Thymus (tissue), 11 donors: ENCODE results near the gene RUSF1. TPM values are rescaled to one million over a fixed set of nuclear protein-coding genes. Genes with fewer than 3 reads are reported as not detected.
"Not testable (repeated sequence)": the region's sequence is repeated elsewhere in the genome, so short reads cannot be mapped to it uniquely, and the experiment has no call there.

ENCODE experiments used
- DNase-seq, 9 donors: peaks; one replicate each; pipeline ENCODE4 v3.0.0-alpha.2; 2013; ENCODE audit warnings: low spot score in 9 of 9, low read depth in 6 of 9, missing footprints in 1 of 9
- H3K27ac ChIP-seq, 2 donors: one replicate each; pipeline ENCODE4 v1.5.1; 2013; ENCODE audit warnings: control low read depth in 1 of 2, low read depth in 1 of 2, low read length in 1 of 2, mild to moderate bottlenecking in 1 of 2, moderate library complexity in 1 of 2
- H3K27me3 ChIP-seq, 2 donors: one replicate each; pipeline ENCODE4 v1.5.1; 2013; ENCODE audit warnings: low read length in 1 of 2; ENCODE audit not compliant: control insufficient read depth in 2 of 2, insufficient read depth in 1 of 2
- H3K36me3 ChIP-seq, 2 donors: one replicate each; pipeline ENCODE4 v1.5.1; 2013; ENCODE audit warnings: low read length in 1 of 2, mild to moderate bottlenecking in 1 of 2, moderate library complexity in 1 of 2; ENCODE audit not compliant: control insufficient read depth in 2 of 2, insufficient read depth in 2 of 2
- H3K4me1 ChIP-seq, 2 donors: one replicate each; pipeline ENCODE4 v1.5.1; 2013; ENCODE audit warnings: low read length in 2 of 2; ENCODE audit not compliant: control insufficient read depth in 2 of 2, insufficient read depth in 2 of 2
- H3K4me3 ChIP-seq, 2 donors: one replicate each; pipeline ENCODE4 v1.5.1; 2013; ENCODE audit warnings: low read length in 2 of 2, control low read depth in 1 of 2, mild to moderate bottlenecking in 1 of 2
- H3K9me3 ChIP-seq, 2 donors: one replicate each; pipeline ENCODE4 v1.5.1; 2013; ENCODE audit warnings: low read length in 1 of 2, mild to moderate bottlenecking in 1 of 2; ENCODE audit not compliant: control insufficient read depth in 2 of 2, insufficient read depth in 1 of 2
- WGBS: extraction: QIAGEN DNeasy Blood & Tissue Kit; methylation state at CpG from one replicate; pipeline ENCODE4 v1.1.7; 2013; 5-methylcytosine and 5-hydroxymethylcytosine counted together
- polyA plus RNA-seq: library from polyadenylated mRNA; stranded (reverse); fragments of 200-250 nt; gene quantifications from one replicate; pipeline ENCODE4 v1.2.3, GENCODE V29; 2013
- total RNA-seq: library from RNA; stranded (reverse); fragments of 120-200 nt; gene quantifications from one replicate; pipeline ENCODE4 v1.2.4, GENCODE V29; 2013
- donor health status: healthy.

Gene RUSF1
- total and polyA plus RNA-seq, 2 donors: 20.8 to 72.9 TPM

- no peaks in the 10 kb centered on the region for H3K27me3 ChIP-seq
- H3K9me3 ChIP-seq: no peaks in the 10 kb centered on the region
- DNase-seq: no peak
- H3K36me3 ChIP-seq: peaks cover 3 to 8% of the 10 kb centered on the region in 2 donors
- H3K4me1 ChIP-seq: peaks cover 8 to 14% of the 10 kb centered on the region in 2 donors
- no peak overlapping the region for H3K27ac ChIP-seq
- 56% methylated on average over 8 of the region's 8 CpGs for WGBS
- no peak overlapping the region for H3K4me3 ChIP-seq
These were observed 4.0 kb downstream of the RUSF1 start for GRCh38 chr16:31504159-31504558.

DNA sequence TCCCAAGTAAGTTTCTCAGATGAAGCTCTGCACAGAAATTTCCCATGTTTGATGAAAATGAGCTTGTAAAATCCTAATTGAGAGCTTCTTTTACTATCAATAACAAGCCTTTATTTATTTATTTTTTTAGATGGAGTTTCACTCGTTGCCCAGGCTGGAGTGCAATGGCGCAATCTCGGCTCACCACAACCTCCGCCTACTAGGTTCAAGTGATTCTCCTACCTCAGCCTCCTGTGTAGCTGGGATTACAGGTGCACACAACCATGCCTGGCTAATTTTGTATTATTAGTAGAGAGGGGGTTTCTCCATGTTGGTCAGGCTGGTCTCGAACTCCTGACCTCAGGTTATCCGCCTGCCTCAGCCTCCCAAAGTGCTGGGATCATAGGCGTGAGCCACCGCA lies 4.6 kb downstream of the RUSF1 start:
- H3K4me3 ChIP-seq, H3K36me3 ChIP-seq, H3K27me3 ChIP-seq, H3K9me3 ChIP-seq, H3K4me1 ChIP-seq, H3K27ac ChIP-seq, DNase-seq: not testable (repeated sequence)
- 98% methylated on average over 8 of the region's 8 CpGs for whole genome bisulfite sequencing

DNA sequence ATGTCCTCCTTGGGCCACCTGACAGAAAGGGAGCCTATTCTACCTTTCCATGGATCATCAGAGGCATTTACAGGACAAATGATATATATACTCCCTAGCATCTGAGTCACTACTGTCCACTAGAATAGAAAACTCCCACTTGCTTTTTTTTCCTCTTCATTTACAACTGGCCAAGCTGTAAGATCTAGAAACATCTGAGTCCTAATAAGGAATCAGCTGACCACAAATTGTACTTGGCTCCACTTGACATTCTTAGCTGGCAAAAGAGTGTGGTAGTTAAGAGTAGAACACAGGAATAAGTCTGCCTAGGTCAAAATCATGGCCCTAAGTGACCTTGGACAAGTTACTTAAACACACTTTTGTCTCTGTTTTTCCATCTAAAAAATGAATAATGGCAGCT lies 5.2 kb downstream of the RUSF1 start:
- DNase-seq: no peak
- peaks cover 8 to 9% of the 10 kb centered on the region in 2 donors for H3K4me1 ChIP-seq
- H3K27me3 ChIP-seq: no peaks in the 10 kb centered on the region
- no peak overlapping the region for H3K4me3 ChIP-seq
- H3K9me3 ChIP-seq: no peaks in the 10 kb centered on the region
- H3K27ac ChIP-seq: no peak overlapping the region
- peaks cover 8 to 13% of the 10 kb centered on the region in 2 donors for H3K36me3 ChIP-seq

DNA sequence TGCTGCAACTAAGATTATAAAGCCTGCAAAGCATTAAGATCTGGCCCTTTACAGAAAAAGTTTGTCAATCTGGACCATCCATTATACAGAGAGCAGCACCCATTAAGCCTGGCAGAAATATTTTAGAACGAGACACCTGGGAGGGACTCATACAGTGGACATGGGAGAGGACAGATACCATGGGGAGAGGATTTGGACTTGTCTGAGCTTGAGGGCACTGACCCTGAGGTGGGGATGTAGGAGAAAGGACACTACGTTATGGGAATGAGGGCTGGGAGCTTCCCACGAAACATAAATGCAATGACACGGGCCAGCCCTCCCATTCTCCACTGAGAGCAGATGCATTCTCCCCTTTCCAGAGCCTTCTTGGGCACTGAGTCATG lies 6.2 kb downstream of the RUSF1 start:
- no peaks in the 10 kb centered on the region for H3K9me3 ChIP-seq
- no peak overlapping the region for H3K4me3 ChIP-seq
- H3K36me3 ChIP-seq: peaks cover 12 to 21% of the 10 kb centered on the region in 2 donors
- H3K27me3 ChIP-seq: no peaks in the 10 kb centered on the region
- WGBS: 98% methylated on average over 4 of the region's 4 CpGs
- peaks cover 0 to 1% of the 10 kb centered on the region in 2 donors for H3K4me1 ChIP-seq
- DNase-seq: no peak
- no peak overlapping the region for H3K27ac ChIP-seq

DNA sequence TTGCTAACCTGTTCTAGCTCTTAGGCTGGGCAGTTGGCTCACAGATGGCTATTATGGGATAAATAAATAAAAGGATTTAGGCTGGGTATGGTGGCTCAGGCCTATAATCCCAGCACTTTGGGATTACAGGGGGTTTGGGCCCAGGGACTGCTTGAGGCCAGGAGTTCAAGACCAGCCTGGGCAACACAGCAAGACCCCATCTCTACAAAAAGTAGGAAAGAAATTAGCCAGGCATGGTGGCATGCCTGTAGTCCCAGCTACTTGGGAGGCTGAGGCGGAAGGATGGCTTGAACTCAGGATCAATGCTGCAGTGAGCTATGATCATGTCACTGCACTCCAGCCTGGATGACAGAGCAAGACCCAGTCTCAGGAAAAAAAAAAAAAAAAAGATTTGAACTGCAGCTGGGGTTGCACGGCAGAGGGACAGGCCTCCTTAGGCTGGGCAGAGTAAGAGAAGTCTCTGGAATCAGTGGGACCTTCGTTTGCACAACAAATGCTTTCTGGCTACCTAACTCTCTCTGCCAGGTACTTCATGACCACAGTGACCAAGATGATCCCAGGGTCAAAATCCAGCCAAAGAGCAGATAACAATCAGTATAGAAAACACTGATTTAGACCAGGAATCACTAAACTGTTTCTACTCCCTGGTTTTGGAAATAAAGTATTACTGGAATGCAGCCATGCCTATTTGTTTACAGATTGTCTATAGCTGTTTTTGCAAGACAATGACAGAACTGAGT lies 6.8 kb downstream of the RUSF1 start:
- Histone ChIP-seq H3K36me3 (peaks cover 16 to 21% of the 10 kb centered on the region in 2 donors), H3K27me3 (no peaks in the 10 kb centered on the region), H3K27ac (no peak overlapping the region)

DNA sequence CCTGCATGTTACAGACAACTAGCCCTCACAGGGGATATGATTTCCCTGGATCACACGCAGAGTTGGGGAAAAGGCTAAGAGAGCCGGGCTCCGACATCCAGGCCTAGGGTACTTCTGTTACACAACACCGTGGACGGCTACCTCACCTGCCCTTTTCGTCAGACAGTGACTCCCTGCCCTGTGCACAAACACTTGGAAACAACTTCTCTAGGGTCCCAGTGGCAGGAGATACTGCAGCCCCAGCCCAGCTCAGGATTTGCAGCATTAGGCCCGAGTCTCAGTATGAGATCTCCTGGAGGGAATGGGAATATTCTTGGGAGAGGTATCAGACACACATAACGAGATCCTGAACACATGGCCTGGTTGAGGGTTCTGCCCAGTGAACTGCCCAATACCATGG lies 8.3 kb downstream of the RUSF1 start:
- Histone ChIP-seq H3K27me3 (no peaks in the 10 kb centered on the region), H3K27ac (no peak overlapping the region), H3K4me1 (no peaks in the 10 kb centered on the region), H3K4me3 (no peak overlapping the region), H3K9me3 (no peaks in the 10 kb centered on the region), H3K36me3 (peaks cover 21 to 22% of the 10 kb centered on the region in 2 donors)
- WGBS: 98% methylated on average over 8 of the region's 8 CpGs
- DNase-seq: no peak

More for the DNA sequence above, 6.8 kb downstream of the RUSF1 start:
- no peaks in the 10 kb centered on the region for H3K9me3 ChIP-seq
- no peaks in the 10 kb centered on the region for H3K4me1 ChIP-seq
- H3K4me3 ChIP-seq: no peak overlapping the region
- WGBS: 100% methylated on average over 3 of the region's 3 CpGs
- DNase-seq: no peak

DNA sequence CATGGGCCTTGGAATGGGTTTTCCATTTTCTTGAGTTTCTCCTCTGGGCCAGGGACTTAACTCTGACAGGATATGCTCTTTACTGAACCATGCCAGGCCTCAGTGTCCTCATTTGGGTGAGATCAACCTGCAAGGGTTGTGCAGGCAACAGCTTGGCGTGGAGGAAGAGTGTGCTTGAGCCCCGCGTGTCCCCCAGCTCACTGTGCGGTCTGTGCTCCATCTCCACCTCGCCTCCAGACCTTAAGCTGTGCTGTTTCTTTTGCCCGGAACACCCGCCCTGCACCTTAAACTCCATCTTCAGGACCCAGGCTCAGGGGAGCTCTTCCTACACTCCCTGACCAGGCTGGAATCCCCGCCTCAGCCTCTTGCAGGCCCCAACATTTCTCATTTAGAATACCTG lies 9.7 kb downstream of the RUSF1 start:
- WGBS: 98% methylated on average over 8 of the region's 8 CpGs
- DNase-seq: no peak
- no peak overlapping the region for H3K4me3 ChIP-seq
- peaks cover 25 to 27% of the 10 kb centered on the region in 2 donors for H3K36me3 ChIP-seq
- H3K27me3 ChIP-seq: no peaks in the 10 kb centered on the region
- H3K4me1 ChIP-seq: no peaks in the 10 kb centered on the region
- no peaks in the 10 kb centered on the region for H3K9me3 ChIP-seq
- no peak overlapping the region for H3K27ac ChIP-seq

DNA sequence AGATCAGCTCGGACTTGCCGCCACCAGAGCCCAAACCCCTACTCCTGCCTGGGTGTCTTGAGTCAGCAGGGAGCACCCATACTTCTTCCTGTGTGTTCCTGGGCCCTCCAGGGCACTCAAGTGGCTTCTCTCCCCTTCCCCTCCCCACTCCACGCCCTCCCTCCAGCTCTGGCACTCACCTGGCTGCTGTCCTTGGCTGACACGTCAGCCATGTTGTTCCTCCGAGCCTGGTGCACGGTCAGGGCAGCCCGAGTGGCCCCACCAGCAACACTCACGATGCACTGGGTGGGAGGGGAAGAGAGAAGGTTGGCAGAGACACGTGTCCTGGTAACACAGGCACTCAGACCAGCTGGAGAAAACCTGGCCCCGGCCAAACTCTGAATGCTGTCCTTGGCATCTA lies 11.5 kb downstream of the RUSF1 start:
- Histone ChIP-seq H3K27ac (no peak overlapping the region), H3K27me3 (no peaks in the 10 kb centered on the region), H3K4me1 (no peaks in the 10 kb centered on the region), H3K4me3 (no peak overlapping the region), H3K36me3 (peaks cover 32 to 45% of the 10 kb centered on the region in 2 donors), H3K9me3 (no peaks in the 10 kb centered on the region)
- DNase-seq: no peak
- WGBS: 98% methylated on average over 10 of the region's 10 CpGs

- Histone ChIP-seq H3K4me1 (peaks cover 0 to under 1% of the 10 kb centered on the region in 2 donors), H3K27me3 (peaks cover 0 to 4% of the 10 kb centered on the region in 2 donors), H3K4me3 (no peak overlapping the region), H3K9me3 (no peaks in the 10 kb centered on the region), H3K36me3 (peaks cover 24 to 47% of the 10 kb centered on the region in 2 donors), H3K27ac (no peak overlapping the region)
- DNase-seq: no peak
- 98% methylated on average over 18 of the region's 18 CpGs for WGBS
These were observed 14.6 kb downstream of the RUSF1 start for GRCh38 chr16:31493506-31494125.
